Right ventricle myocardium superior (tissue), 1 donor: ENCODE measurements around the gene EXOC6. TPM values are rescaled to one million over a fixed set of nuclear protein-coding genes. Genes with fewer than 3 reads are reported as not detected.
A peak's percentile ranks its signal among the peaks of the same experiment; 100 is the strongest.
"Not testable (repeated sequence)": the region's sequence is repeated elsewhere in the genome, so short reads cannot be mapped to it uniquely, and the experiment has no call there.

Experiments used
- ATAC-seq: fragments of 200-7000 bp; cut with Tn5 transposase; one replicate; pipeline ENCODE4 v1.9.1; 2020; ENCODE audit warnings: mild to moderate bottlenecking; ENCODE audit not compliant: poor library complexity
- DNase-seq: peaks from one replicate; pipeline ENCODE4 v3.0.0-alpha.2; 2020
- intact Hi-C: fragments of 100-400 bp; cut with DNase I; formaldehyde crosslinking; loops from one replicate; pipeline ENCODE4 v1.11.2; 2022
- total RNA-seq: library from RNA; stranded (reverse); fragmentation: NEBNext Ultra II Directional; extraction: Animal tissue kit (Norgen Biotek cat#: 25700); gene quantifications from one replicate; pipeline ENCODE4 v1.2.1, GENCODE V29; 2021
- donor health status: DM: no; HTN: yes; CAD: no; lungs with severe emphysema.

Gene EXOC6
- total RNA-seq, 1 donor from 2014 or later: 9.9 TPM

- intact Hi-C loops: no loop called here
- no peak for DNase-seq
- no peak for ATAC-seq
Observed at GRCh38 chr10:92857904-92858514, 9.7 kb downstream of the EXOC6 start.

- ATAC-seq (no peak), DNase-seq (no peak)
- intact Hi-C loops: no loop called here
Observed at GRCh38 chr10:92867235-92867634, 18.9 kb downstream of the EXOC6 start.

GRCh38 chr10:92868036-92868435, 19.7 kb downstream of the EXOC6 start:
- intact Hi-C loops: no loop called here
- DNase-seq: no peak
- no peak for ATAC-seq

GRCh38 chr10:92868557-92868956, 20.2 kb downstream of the EXOC6 start:
- DNase-seq (no peak), ATAC-seq (no peak)
- intact Hi-C loops: no loop called here

- ATAC-seq (no peak), DNase-seq (no peak)
- intact Hi-C loops: loop anchor here (10.0 kb wide), 1 partner anchor 278 kb away; the partner anchor contains the start of gene KIF11
Observed at GRCh38 chr10:92873029-92873428, 24.7 kb downstream of the EXOC6 start.

- ATAC-seq (no peak), DNase-seq (no peak)
- intact Hi-C loops: loop anchor here (5.0 to 10.0 kb wide), 2 partner anchors 34 to 282 kb away; partner anchors contain the start of gene KIF11
Observed at GRCh38 chr10:92876509-92877036, 28.3 kb downstream of the EXOC6 start.

- peak; percentile 59 for ATAC-seq
- DNase-seq: no peak
- intact Hi-C loops: loop anchor here (5.0 to 10.0 kb wide), 3 partner anchors 363 to 634 kb away; no protein-coding TSS in a partner anchor
Observed at GRCh38 chr10:92880233-92880861, 32.0 kb downstream of the EXOC6 start.

GRCh38 chr10:92880917-92881316, 32.6 kb downstream of the EXOC6 start:
- intact Hi-C loops: loop anchor here (5.0 to 10.0 kb wide), 3 partner anchors 364 to 634 kb away; no protein-coding TSS in a partner anchor
- DNase-seq (no peak), ATAC-seq (no peak)

GRCh38 chr10:92886334-92886961, 38.1 kb downstream of the EXOC6 start:
- intact Hi-C loops: loop anchor here (10.0 kb wide), 2 partner anchors 398 to 628 kb away; no protein-coding TSS in a partner anchor
- DNase-seq (no peak), ATAC-seq (no peak)

- no peak for ATAC-seq
- DNase-seq: no peak
- intact Hi-C loops: no loop called here
Observed at GRCh38 chr10:92890471-92890870, 42.2 kb downstream of the EXOC6 start.

- ATAC-seq: no peak
Observed at GRCh38 chr10:92891885-92892690, 43.8 kb downstream of the EXOC6 start.

GRCh38 chr10:92892691-92893054, 44.4 kb downstream of the EXOC6 start:
- no peak for ATAC-seq
- intact Hi-C loops: no loop called here
- DNase-seq: no peak

More at GRCh38 chr10:92891885-92892690, 43.8 kb downstream of the EXOC6 start:
- no peak for DNase-seq
- intact Hi-C loops: no loop called here

- no peak for ATAC-seq
- no peak for DNase-seq
- intact Hi-C loops: no loop called here
Observed at GRCh38 chr10:92894081-92894655, 45.8 kb downstream of the EXOC6 start.

GRCh38 chr10:92897916-92898315, 49.6 kb downstream of the EXOC6 start:
- ATAC-seq (no peak), DNase-seq (no peak)
- intact Hi-C loops: no loop called here

GRCh38 chr10:92901819-92902251, 53.5 kb downstream of the EXOC6 start:
- DNase-seq (no peak), ATAC-seq (no peak)
- intact Hi-C loops: no loop called here

GRCh38 chr10:92903633-92904032, 55.3 kb downstream of the EXOC6 start:
- ATAC-seq: no peak
- DNase-seq: no peak
- intact Hi-C loops: no loop called here

- ATAC-seq: no peak
- DNase-seq: no peak
- intact Hi-C loops: no loop called here
Observed at GRCh38 chr10:92907280-92907679, 59.0 kb downstream of the EXOC6 start.

GRCh38 chr10:92912631-92913030, 64.3 kb downstream of the EXOC6 start:
- ATAC-seq, DNase-seq, intact Hi-C loops: not testable (repeated sequence)
